HG02840 (cell line): ENCODE data around the gene CBX2.

Source experiments
- ATAC-seq: cut with Tn5 transposase; IDR thresholded peaks from one replicate; pipeline ENCODE4 v1.9.1; 2021; ENCODE audit warnings: mild to moderate bottlenecking, moderate library complexity, moderate number of reproducible peaks; ENCODE audit not compliant: unreplicated experiment, low FRiP score

The CBX2 gene

DNA sequence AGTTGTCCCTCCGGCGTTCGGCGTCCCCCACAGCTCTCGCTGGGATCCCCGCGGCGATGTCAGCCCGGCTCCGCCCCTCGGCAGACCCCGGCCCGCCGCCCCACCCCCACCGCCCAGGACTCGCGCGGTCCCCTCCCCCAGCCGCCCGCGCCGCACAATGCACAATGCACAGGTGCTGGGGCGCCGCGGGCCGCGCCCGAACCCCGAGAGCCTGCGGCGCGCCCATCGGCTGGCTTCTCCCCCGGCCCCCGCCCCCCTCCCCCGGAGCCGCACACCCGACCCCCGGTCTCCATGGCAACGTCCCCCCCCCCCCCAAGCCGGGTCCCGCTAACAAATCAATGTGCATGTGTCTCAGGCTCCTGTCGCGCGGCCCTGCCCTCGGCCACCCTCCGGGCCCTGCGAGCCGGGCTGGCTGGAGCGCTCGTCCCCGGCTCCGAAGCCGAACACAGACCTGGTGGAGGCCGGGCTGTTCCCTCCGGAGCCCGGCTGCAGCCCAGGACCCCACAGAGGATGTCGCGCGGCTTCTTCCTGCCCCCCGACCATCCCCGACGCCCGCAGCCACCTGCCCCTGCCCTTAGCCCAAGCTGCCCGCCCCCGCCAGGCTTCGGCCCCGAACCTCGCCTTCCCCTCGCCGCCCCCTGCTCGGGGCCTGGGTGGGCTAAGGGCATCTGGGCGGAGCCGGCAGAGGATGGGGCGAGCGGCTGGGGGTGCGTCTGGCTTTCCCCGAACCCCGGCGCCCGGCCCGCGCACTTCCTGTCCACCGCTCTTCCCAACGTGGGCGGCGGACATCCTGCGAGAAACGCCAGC, 19.7 kb downstream of the CBX2 start:
- no peak for ATAC-seq

DNA sequence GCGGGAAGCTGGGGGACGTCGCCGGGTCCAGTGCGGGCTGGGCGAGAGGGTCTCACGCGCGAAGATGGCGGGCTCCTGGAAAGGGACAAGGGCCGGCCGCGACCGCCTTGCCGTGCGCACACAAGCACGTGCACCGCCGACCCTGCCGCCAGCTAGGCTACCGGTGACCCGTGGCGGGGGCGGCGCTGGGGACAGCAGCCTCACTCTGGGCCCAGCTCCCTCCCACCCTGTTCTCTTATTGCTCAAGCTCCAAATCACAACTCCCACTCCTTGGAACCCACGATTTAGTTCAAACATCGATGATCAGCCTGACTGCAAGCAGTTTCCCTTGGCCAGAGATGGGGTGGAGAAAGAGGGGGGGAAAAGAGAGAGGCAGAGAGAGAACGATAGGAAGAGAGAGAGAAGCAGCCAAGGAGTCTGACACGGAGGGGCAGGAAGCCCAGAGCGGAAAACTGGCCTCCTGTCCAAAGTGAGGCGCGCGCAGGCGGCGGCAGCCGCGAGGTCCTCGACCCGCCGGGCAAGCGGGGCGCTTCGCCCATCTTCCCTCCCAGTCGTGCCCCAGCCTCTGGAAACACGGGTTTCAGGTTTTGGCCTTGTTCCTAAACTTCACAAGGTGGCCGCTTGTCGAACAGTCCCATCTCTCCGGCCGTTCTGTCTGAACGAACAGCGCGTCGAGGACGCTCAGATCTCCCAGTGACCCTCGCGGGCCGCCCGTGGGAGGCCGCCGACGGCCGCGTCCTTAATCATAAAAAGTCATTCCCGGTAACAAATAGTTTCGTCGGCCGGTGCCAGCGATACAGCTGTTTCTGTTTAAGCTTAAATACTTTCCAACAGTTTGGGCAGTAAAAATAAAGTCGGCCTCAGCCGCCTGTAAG, 20.6 kb downstream of the CBX2 start:
- ATAC-seq: no peak

GRCh38 chr17:79799174-79799537, 21.2 kb downstream of the CBX2 start:
- no peak for ATAC-seq

DNA sequence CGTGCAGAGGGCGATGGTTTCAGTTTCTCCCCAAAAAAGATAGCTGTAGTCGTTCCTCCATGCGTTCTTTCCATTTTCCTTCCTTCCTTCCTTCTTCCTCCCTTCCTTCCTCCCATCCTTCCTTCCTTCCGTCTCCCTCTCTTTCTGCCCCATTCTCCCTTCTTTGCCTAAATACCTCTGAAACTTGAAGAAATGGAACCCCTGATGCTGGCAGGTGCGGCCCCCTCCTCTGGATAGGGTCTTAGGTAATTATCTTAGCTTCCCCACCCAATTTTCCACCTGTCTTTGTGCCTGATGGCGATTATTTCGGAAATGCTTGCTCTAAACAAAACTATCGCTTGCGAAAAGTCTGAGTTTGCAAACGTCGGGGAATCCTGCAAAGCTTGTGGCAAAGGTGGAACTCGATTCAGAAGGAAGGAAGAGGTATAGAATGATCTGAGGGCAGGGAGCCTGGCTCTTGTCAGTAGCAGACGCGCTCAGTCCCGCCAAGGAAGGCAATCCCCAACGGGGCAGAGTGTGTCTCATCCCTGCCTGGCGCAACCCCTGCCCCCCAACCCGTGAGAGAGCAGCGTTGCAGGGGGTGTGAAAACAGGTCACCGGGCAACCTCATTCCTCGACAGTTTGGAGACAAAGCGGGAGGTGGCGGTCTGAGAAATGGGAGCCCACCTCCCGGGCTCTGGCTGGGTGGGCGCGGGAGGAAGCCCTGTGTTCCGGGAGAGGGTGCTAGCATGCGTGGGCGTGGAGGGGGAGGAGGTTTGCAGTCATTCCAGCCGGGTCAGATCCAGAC, 21.8 kb downstream of the CBX2 start:
- ATAC-seq: no peak

DNA sequence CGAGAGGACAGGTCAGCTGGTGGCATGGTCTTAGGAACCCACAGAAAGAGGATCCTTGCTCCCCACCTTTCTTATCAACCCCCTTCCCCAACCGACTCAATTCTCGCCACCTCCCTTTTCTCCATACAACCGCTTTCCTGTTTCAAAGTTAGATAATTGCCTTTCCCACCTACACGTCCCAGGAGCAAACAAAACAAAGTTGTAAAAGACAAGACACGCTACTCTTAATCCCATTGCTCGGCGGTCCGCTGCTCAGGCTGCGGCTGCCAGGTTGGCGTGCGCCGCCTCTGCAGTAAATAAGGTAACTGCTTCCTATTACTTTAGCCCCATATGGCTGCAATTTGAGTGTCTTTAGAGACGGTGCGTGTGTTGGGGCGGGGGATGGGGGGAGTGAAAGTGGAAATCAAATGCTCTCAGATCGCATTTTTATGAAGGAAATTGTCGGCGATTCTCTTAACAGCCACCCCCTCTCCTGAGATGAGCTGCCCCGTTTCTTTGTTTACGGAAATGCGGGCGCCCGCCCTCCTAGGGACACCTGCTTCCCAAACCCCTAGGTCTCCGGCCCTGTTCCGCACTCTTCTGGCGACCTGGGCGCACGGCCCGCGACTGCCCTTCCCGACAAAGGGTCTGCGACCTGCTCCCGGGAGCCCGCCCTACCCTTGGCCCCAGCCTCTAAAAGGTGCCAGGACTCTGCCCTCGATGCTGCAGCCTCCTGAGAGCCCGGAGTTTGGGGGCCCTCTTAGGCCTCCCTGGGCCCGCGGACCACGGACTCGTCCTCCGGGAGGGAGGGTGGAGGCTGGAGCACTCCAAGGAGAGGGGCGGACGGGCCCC, 22.6 kb downstream of the CBX2 start:
- no peak for ATAC-seq

- ATAC-seq: no peak
Observed at GRCh38 chr17:79801156-79802038, 23.4 kb downstream of the CBX2 start.

GRCh38 chr17:79802039-79802735, 24.2 kb downstream of the CBX2 start:
- ATAC-seq: no peak

GRCh38 chr17:79802736-79803420, 24.9 kb downstream of the CBX2 start:
- ATAC-seq: no peak

- no peak for ATAC-seq
Observed at GRCh38 chr17:79803421-79803996, 25.6 kb downstream of the CBX2 start.

DNA sequence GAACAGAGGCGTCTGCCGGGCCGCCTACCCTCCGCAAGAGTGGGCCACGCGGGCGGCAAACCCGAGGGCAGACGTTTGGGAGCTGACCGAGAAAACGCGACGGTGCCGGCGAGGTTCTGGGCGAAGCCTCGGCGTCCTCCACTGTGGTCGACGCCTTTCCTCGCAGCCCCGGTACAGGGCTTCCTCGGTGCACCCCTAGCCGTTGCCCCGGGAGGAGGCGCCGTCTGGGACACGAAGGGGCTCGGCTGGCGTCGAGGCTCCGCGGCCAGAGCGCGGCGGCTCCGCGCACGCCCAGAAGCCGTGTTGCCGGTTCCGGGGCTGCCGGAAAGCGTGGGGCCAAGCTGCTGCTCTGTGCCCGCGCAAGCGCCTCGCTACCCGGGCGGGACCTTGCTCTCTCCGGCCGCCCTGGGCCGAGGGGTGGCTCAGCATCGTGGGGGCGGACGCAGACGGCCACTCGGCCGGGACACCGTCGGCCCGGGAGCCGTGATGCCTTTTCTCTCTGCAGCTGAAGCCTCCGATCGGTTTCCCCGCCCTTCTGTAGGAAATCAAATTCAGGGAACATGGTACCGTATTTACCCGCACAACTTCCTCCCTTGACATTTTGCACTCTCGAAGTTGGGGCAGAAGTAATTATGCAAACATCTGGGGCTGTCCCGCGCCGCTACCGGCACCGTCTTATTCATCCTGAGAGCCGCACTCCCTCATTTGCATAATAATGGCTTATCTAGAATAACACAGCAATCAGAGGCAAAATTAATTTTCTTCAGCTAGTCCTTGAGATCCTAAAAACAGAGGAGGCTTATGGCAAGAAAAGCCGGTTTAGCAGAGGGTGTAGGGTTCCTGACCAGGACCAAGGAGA, 26.3 kb downstream of the CBX2 start:
- ATAC-seq: peak; percentile 61

- ATAC-seq: peak; percentile 8
Observed at GRCh38 chr17:79804856-79805696, 27.1 kb downstream of the CBX2 start.

- no peak for ATAC-seq
Observed at GRCh38 chr17:79806446-79806760, 28.5 kb downstream of the CBX2 start.

DNA sequence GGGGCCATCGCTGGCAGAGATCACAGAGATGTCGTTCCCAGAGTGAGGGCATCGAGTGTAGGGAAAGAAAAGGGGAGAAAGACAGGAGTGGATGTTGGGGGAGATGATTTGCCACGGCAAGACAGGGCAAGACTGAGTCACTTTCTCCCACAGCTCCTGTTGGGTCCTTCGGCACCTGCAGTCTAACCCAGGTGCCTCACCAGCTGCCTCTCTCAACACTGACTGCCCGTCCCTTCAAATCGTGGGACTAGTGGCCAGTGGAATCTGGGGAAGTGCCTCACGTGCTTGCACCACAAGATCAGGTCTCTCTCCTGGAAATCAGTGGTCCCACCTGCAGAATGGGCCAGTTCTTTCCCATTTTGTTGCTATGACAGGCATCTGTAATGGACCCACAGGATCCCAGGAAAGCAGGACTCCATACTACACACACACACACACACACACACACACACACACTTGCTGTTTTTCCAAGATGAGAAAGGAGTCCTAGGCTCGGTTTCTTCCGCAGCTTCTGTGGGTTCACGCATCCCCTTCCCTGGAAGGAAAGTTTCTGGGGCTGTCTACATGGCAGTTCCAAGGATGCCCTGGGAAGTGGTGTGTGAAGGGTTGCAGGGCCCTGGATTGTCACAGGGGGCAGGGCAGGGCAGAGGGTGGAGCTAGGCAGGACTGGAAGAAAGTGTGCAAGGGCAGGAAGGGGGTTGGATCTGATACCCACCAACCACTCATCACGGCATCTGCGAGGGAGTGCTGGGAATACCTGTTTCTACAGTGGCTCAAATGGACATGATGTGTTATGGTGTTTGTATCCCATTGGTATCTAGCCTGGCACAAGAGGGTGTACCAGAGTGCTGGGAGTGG, 29.1 kb downstream of the CBX2 start:
- ATAC-seq: no peak

GRCh38 chr17:79808763-79809529, 31.0 kb downstream of the CBX2 start:
- no peak for ATAC-seq
